Raji (cell line): ENCODE data around the gene SAMD9.

Experiments
- POLR2A ChIP-seq: IDR thresholded peaks from 2 replicates; pipeline ENCODE4 v1.6.1; 2011; ENCODE audit warnings: low read depth, low read length, control low read depth; ENCODE audit not compliant: insufficient read depth

SAMD9 gene

DNA sequence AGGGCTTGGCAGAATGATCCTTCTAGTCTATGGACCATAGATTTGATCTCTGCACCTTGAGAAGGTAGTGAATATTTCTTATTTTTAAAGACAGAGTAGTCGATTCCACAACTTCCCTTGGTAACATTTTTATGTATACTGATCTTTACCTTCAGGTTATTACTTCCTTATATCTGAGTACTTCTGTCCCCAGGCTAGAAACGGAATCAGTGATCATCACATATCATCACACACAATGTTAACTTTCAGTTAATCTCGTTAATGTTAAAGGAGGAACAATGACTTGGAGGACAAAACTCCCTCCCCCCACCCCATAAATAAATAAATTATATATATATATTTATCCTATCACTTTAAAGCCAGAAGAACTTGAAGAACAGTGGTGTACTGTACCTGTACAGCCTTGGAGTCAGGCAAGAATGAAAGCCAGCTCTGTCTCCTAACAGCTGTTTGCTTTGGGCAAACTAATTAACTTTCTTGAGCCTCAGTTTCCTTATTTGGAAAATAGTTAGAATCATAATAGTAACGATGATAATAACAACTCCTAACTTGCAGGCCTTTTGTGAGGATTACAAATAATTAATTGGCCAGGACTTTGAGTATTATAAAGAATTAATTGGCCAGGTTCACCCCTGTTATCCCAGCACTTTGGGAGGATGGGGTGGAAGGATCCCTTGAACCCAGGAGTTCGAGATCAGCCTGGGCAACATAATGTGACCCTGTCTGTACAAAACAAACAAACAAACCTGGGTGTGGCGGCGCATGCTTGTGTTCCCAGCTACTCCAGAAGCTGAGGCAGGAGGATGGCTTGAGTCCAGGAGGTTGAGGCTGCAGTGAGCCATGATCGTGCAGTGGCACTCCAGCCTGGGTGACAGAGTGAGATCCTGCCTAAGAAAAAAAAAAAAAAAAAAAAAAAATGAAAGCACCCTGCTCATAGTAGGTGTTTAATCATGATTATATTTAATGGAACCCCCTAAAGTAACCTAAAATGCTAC, 63.5 kb downstream of the SAMD9 start:
- TF ChIP-seq POLR2A: no peak

DNA sequence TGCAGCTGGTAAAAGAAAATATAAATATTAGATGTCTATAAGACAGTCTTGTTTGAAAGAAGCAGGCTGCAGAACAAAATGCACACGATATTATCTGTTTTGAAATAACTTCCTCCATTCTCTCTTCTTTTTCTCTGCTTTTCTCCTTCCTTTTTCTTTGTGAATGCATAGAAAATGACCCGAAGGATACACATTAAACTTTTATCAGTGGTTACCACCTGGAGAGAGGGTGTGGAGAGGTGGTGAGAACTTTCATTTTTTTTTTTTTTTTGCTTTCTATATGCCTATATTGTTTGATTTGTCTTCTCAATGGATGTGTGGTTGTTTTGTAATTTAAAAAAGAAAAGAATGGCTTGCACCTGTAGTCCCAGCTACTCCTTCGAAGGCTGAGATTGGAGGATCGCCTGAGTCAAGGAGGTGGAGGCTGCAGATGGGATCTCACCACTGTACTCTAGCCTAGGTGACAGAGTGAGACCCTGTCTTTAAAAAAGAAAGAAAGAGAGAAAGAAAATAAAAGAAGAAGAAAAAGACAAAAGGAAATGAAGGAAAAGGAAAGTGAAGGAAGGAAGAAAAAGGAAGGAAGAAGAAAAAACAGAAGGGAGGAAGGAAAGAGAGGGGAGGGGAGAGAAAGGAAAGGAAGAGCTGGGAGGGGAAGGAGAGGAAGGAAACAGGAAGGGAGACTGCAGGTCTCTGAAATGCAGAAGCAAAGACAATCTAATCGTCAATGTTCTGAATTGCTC, 64.4 kb downstream of the SAMD9 start:
- no peak for TF ChIP-seq POLR2A

DNA sequence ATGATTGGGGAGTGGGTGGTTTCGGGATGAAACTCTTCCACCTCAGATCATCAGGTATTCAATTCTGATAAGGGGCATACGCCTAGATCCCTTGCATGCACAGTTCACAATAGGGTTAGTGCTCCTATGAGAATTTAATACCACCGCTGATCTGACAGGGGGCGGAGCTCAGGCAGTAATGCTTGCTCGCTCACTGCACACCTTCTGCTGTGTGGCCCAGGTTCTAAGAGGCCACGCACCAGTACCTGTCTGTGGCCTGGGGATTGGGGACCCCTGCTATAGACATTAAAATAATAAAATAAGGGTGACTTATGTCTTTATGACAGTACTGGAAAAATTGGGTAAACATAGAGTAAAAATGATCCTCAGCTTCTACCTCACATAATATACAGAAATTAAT, 66.1 kb downstream of the SAMD9 start:
- TF ChIP-seq POLR2A: no peak
